GM18907 (cell line): ENCODE results near the gene CES4A.
A peak's percentile ranks its signal among the peaks of the same experiment; 100 is the strongest.

Source experiments
- ATAC-seq: cut with Tn5 transposase; IDR thresholded peaks from one replicate; pipeline ENCODE4 v1.9.1; 2021; ENCODE audit warnings: mild to moderate bottlenecking, moderate library complexity; ENCODE audit not compliant: unreplicated experiment

Gene CES4A

GRCh38 chr16:67017810-67018488 is 29.6 kb downstream of the CES4A start:
- ATAC-seq: peak; percentile 86

DNA sequence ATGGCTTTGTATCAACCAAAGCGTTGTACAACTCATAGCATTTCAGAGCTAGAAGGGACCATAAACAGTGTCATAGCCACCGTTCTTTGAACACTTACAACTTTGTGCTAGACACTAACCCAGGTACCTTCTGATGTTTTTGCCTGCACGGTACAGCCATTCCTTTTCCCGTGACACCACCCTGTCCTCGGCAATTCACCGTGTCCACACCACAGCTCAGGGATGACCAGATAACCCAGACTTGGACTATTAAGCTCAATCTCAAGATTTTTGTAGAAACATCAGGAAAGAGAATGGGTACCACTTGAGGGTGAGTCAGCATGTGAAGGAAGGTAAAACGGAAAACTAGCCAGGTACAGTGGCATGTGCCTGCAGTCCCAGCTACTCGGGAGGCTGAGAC is 30.8 kb downstream of the CES4A start:
- no peak for ATAC-seq

GRCh38 chr16:67021321-67021720 is 32.9 kb downstream of the CES4A start:
- ATAC-seq: no peak

GRCh38 chr16:67022531-67023214 is 34.3 kb downstream of the CES4A start:
- no peak for ATAC-seq

GRCh38 chr16:67023689-67024088 is 35.3 kb downstream of the CES4A start:
- no peak for ATAC-seq

DNA sequence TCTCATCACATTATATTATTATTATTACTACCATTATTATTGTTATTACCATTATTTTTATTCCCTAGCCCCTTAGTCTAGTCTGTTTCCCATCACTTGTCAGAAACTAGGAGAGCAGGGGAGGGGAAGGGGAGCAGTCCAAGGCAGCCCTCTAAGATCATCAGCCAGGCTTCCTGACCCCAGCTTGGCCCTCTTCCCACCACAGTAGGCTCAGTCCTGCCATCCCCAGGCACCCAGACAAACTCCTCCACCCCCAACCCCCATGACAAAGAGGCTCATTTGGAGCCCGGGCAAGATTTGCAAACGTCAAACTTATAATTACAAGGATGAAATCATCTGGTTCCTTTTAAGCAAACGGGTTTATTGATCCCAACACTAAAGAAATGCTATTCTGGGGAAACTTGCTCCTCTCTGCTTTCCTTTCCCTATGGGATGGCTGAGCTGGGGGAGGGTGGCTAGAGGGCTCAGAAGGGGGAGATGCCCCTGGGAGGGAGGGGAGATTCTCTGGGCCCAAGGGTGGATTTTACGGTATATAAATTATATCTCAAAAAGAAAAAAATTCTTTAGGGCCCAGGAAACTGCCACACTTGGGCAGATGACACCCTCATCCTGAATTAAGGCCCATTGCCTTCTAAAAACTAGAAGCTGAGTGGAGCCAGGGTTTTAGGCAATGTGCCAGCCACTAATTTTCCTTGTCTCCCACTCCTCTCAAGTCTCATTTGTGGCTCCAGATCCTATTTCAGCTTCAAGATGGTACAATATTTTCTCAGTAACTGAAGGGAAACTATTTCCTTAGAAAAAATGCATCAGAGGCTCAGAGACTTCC is 36.2 kb downstream of the CES4A start:
- no peak for ATAC-seq

DNA sequence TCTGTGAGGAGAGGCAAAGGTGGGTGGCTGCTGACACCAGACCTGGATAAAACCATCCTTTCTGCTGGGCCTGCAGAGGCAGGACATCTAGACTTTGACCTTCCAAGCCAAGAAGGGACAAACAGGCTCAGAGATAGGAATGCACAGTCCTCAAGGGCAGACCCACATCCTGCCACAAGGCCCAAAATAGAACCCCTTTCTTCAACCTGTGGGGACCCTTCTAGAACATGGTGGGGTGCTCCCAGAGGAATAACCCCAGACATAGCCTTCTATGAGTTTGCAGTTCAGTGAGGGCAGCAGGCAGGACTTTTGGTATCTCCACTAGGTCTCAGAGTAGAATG is 36.8 kb downstream of the CES4A start:
- no peak for ATAC-seq

DNA sequence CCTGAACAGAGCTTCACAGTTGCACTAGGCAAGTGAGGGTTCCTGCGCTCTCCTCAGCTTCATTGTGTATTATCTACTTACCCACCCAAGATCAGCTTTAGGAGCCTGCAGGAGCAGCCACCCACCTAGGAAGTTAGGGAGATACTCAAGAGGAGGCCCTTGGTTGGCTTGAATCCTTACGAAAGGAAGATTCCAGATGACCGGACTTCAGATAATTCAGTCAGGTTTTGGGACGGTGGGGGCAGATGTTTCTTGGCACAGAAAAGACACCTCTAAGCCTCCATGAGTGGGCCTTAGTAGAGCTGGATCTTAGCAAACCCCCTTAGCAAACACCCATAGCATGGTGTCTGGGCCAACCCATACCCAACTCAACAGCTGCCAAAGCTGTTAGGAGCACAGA is 38.2 kb downstream of the CES4A start:
- ATAC-seq: no peak

DNA sequence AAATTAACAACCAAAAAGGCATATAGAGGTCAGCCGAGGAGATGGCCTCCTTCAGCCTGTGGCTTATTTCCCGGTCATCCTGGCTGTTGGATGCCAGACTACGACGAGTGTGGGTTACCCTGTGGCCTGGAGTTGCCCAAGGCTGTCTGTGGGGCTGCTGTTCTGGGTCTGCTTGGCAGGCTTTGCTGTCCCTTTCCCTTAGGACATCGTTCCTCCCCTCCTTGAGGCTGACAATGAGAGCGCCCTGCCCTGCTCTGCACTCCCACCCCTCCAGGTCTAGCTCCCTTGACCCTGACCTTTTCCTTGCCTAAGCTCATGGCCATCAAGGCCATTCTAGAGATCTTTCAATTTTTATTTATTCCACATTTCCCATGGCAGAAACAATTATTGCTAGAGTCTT is 38.7 kb downstream of the CES4A start:
- no peak for ATAC-seq

DNA sequence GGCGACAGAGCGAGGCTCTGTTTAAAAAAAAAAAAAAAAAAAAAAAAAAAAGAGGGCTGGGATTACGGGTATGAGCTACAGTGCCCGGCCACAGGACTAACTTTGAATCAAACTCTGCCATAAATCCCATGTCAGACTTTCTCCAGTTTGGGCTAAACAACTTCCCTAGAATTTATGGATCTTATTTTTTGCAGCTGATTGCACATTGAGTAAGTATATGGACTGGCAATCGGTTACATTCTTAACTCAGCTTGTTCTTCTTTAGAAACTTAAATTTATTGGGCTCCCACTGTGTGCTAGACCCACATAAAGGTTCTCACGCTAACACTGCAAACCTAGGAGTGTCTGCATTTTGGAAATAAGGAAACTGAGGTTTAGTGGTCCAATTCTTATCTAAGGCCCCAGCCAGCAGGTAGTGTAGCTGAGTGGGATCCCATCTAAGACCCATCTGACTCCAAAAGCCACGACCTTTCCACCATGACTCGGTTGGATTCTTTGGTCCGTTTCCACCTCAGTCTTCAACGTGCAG is 39.8 kb downstream of the CES4A start:
- ATAC-seq: no peak

DNA sequence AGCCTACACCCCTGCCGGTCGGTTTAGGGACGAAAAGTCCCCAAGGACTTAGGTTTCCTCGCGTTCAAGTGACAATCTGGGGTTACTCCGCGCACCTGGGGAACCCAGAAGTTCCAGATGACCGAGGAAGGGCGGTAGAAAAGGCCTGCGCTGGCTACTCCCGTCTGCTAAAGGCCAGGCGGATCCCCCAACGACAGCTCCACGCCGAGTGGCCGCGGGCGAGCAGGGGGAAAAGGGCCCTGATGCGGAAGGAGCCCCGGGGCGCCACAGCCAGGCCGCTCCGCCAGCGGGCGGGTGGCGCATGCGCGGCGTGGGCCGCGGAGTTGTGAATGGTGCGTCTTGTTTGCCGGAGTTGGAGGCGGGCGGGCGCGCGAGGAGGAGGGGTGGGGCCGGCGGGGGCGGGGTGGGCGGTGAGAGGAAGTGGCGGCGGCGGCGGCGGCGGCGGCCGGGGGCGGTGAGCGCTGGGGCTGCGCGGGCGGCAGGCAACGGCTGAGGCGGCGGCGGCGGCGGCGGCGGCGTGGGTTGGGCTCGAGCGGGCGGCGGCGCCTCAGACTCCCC is 40.4 kb downstream of the CES4A start, which contains the start of gene CBFB:
Gene CBFB (plus strand): TSS at position 454 of the 558 bp plus-strand sequence. CDS start 259 bp downstream, outside the sequence.
- ATAC-seq: peak; percentile 77

DNA sequence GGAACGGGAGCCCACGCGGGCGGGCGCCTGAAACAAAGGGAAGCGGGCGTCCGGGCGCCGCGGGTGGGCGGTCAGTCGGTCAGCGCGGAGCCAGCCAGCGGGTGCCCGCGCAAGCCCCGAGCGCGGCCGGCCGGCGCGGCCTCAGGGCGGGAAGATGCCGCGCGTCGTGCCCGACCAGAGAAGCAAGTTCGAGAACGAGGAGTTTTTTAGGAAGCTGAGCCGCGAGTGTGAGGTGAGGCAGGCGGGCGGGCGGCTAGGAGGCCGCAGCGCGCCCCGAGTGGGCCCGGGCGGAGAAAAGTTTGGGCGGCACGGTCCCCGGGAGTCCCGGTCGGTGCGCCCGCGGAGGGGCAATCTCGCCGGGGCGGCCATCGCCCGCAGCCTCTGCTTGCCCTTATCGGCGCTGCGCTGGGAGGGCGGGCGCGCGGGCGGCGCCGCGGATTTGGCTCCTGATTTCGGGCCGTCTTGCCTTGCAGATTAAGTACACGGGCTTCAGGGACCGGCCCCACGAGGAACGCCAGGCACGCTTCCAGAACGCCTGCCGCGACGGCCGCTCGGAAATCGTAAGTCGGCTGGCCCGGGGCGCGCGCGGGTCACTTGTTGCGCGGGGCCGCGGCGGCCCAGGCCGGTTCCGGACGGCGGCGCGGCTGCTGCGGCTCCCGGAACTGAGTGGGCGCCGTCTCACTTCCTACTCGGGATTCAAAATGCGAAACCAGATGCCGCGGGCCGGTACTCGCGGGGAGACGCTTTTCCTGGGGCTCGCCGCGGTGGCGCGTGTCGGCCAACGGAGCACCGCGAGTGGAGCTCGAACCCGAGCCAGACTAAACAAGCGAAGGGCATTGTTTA is 41.1 kb downstream of the CES4A start:
- ATAC-seq: peak; percentile 40

GRCh38 chr16:67030221-67030962 is 42.0 kb downstream of the CES4A start:
- ATAC-seq: no peak

GRCh38 chr16:67034487-67034886 is 46.1 kb downstream of the CES4A start:
- ATAC-seq: no peak

DNA sequence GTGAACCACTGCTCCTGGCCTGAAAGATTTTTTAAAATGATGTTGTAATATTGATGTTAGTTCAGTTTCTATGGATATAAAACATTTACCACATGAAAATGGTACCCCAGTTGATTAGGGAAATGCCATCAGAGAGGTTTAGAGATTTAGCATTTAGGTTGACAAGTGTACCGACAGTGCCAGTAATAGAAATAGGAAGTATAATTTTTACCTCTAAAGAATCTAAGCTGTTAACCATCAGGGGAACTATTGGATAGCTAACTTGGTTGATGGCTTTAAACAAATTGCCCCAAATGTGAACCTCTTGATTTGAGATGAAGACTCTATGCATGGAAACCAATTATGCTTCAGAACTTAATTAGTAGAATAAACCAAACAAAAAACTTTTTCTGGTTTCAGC is 47.0 kb downstream of the CES4A start:
- ATAC-seq: no peak

GRCh38 chr16:67036323-67036741 is 47.9 kb downstream of the CES4A start:
- no peak for ATAC-seq

GRCh38 chr16:67039260-67040020 is 51.1 kb downstream of the CES4A start:
- ATAC-seq: no peak

DNA sequence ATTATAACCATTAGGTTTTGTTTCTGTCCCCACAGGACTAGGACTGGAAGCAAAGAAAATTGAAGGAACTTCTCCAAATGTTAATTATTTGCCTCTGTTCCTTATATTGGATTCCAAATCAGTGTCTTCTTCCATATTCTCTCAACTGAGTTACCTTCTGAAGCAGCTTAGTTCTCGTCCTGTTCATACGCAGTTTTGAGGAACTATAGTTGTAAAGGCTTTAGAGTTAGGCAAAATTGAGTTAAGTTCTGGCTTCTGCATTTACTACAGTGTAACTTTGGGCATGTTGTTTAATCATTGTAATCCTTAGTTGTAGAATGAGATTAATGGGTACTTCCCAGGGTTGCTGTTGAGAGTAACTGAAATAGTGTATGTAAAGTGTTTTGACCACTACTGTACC is 51.8 kb downstream of the CES4A start:
- ATAC-seq: no peak

GRCh38 chr16:67040906-67041305 is 52.5 kb downstream of the CES4A start:
- ATAC-seq: no peak
